HEK293 (cell line): ENCODE measurements around the gene LTBP1.

ENCODE experiments used
- CTCF ChIP-seq: fragments of 450-650 bp; formaldehyde crosslinking; IDR thresholded peaks from 2 replicates; pipeline ENCODE4 v1.5.1; 2016; ENCODE audit warnings: missing biosample characterization, missing genetic modification characterization
- HOXA7 ChIP-seq: sonication (generic); formaldehyde crosslinking; IDR thresholded peaks from 2 replicates; pipeline ENCODE4 v1.8.1; 2022; ENCODE audit warnings: missing genetic modification reagents, borderline replicate concordance
- PRDM10 ChIP-seq: fragments of 450-650 bp; formaldehyde crosslinking; IDR thresholded peaks from 2 replicates; pipeline ENCODE4 v1.5.1; 2016; ENCODE audit warnings: missing biosample characterization, missing genetic modification characterization
- RBAK ChIP-seq: fragments of 450-650 bp; formaldehyde crosslinking; IDR thresholded peaks from 2 replicates; pipeline ENCODE4 v1.5.1; 2016; ENCODE audit warnings: missing biosample characterization, missing genetic modification characterization
- REST ChIP-seq: fragments of 450-650 bp; formaldehyde crosslinking; IDR thresholded peaks from 2 replicates; pipeline ENCODE4 v1.5.1; 2016; ENCODE audit warnings: missing biosample characterization, missing genetic modification characterization
- ZNF280D ChIP-seq: fragments of 450-650 bp; formaldehyde crosslinking; IDR thresholded peaks from 2 replicates; pipeline ENCODE4 v1.5.1; 2016; ENCODE audit warnings: missing biosample characterization, missing genetic modification characterization
- ZNF449 ChIP-seq: fragments of 450-650 bp; formaldehyde crosslinking; IDR thresholded peaks from 2 replicates; pipeline ENCODE4 v1.5.1; 2017; ENCODE audit warnings: missing biosample characterization, mild to moderate bottlenecking, missing genetic modification characterization, moderate library complexity
- ZNF596 ChIP-seq: fragments of 450-650 bp; IDR thresholded peaks from 2 replicates; pipeline ENCODE4 v1.5.0; 2018; ENCODE audit warnings: missing biosample characterization, mild to moderate bottlenecking, missing genetic modification characterization, moderate library complexity
- ZNF776 ChIP-seq: fragments of 450-650 bp; formaldehyde crosslinking; IDR thresholded peaks from 2 replicates; pipeline ENCODE4 v1.5.0; 2017; ENCODE audit warnings: missing biosample characterization, missing genetic modification characterization, borderline replicate concordance

GRCh38 chr2:33190393-33190937, 243.7 kb downstream of the LTBP1 start:
- TF ChIP-seq REST (tag by site-specific recombination), result no peak
- no peak for TF ChIP-seq RBAK
- TF ChIP-seq CTCF (tag by site-specific recombination), result no peak
- no peak for TF ChIP-seq ZNF449
- TF ChIP-seq HOXA7 (CRISPR knock-in tag), result no peak
- TF ChIP-seq ZNF280D (tag by site-specific recombination), result no peak
- TF ChIP-seq PRDM10 (tag by site-specific recombination), result no peak
- no peak for TF ChIP-seq ZNF776 (tag by site-specific recombination)
- TF ChIP-seq ZNF596 (tag by site-specific recombination), result no peak
